ENCODE data around the gene FBXO42. TPM values are rescaled to one million over a fixed set of nuclear protein-coding genes. Genes with fewer than 3 reads are reported as not detected.

FBXO42 gene
- total and polyA plus RNA-seq, 9 of the 15 experiments (the other 6 are each of a cell fraction or from before 2014, with no cell fraction given) = 7.2 to 24.8 (median 17.4) TPM

DNA sequence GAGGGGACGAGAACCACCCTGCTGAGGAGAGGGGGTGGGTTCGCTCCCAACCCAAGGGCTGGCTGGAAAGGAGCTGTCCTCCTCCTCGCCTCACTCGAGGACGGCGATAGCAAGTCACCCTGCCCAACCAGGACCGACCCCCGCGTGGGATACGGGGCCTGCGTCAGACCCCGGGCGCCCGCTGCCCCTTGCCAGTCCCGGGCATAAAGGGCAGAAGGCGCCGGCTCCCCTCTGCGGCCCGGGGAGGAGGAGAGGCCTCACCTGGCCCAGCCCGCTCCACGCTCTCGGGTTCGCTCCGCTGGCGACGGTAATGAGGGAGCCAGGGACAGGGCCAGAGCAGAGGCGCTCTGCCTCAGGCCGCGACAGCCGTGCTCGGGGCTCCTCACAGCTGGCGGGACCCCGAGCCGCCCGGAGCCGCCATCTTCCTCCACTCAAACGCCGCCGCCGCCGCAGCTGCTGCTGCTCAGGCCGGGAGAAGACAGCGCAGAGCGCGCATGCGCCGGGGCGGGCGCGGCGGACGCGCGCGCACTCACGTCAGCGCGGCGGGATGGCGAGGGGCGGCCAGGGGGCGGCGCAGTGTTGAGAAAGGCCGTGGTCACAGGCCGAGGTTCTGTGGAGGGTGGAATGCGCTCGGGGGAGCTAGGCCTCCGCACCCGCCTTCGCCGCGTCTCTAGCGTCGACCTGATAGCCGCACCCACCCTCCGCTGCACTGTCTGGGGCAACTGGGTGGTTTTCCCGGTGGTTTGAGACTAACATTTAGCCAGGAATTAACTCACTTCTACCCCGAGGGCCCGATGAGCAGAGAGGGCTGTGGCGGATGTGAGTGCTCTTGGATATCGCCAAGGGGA lies at the start of gene FBXO42 (continued):
- TF ChIP-seq KDM5B (IDR thresholded peaks at IDR 0.05; ENCODE audit: insufficient replicate concordance, low read depth, low read length) (peak; percentile 87), TAF7 (tag; IDR thresholded peaks at IDR 0.05) (peak; percentile 86), HDAC1 (IDR thresholded peaks at IDR 0.05) (peak in 1 of 2 experiments; percentile 68; a peak in 1 of 4 replicates), CBX5 (IDR thresholded peaks at IDR 0.05; ENCODE audit: borderline replicate concordance, low read depth) (0 out of 2 replicates have a peak, but pooled peaks have one; percentile 54), NUFIP1 (IDR thresholded peaks at IDR 0.05; ENCODE audit: partially characterized antibody) (no peak), ZBTB17 (CRISPR knock-in tag; IDR thresholded peaks at IDR 0.05) (peak; percentile 70), SPI1 (IDR thresholded peaks at IDR 0.05; ENCODE audit: borderline replicate concordance, low read depth, low read length) (no peak), GTF2F1 (IDR thresholded peaks at IDR 0.05; ENCODE audit: low read depth, low read length) (peak; percentile 59; the same call in 1 of the 2 replicates), ZNF212 (CRISPR knock-in tag; IDR thresholded peaks at IDR 0.05) (0 out of 2 replicates have a peak, but pooled peaks have one; percentile 16), CHD1 (IDR thresholded peaks at IDR 0.05; ENCODE audit: low read length) (peak; percentile 86), ZNF79 (CRISPR knock-in tag; IDR thresholded peaks at IDR 0.05; ENCODE audit: low read depth) (0 out of 2 replicates have a peak, but pooled peaks have one; percentile 25), ELF4 (CRISPR knock-in tag; IDR thresholded peaks at IDR 0.05) (peak; percentile 76; the same call in 1 of the 2 replicates)
- TF ChIP-seq, protein P1, sequence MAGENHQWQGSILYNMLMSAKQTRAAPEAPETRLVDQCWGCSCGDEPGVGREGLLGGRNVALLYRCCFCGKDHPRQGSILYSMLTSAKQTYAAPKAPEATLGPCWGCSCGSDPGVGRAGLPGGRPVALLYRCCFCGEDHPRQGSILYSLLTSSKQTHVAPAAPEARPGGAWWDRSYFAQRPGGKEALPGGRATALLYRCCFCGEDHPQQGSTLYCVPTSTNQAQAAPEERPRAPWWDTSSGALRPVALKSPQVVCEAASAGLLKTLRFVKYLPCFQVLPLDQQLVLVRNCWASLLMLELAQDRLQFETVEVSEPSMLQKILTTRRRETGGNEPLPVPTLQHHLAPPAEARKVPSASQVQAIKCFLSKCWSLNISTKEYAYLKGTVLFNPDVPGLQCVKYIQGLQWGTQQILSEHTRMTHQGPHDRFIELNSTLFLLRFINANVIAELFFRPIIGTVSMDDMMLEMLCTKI (IDR thresholded peaks at IDR 0.05; ENCODE audit: partially characterized antibody) = no peak
- TF ChIP-seq, protein P2, sequence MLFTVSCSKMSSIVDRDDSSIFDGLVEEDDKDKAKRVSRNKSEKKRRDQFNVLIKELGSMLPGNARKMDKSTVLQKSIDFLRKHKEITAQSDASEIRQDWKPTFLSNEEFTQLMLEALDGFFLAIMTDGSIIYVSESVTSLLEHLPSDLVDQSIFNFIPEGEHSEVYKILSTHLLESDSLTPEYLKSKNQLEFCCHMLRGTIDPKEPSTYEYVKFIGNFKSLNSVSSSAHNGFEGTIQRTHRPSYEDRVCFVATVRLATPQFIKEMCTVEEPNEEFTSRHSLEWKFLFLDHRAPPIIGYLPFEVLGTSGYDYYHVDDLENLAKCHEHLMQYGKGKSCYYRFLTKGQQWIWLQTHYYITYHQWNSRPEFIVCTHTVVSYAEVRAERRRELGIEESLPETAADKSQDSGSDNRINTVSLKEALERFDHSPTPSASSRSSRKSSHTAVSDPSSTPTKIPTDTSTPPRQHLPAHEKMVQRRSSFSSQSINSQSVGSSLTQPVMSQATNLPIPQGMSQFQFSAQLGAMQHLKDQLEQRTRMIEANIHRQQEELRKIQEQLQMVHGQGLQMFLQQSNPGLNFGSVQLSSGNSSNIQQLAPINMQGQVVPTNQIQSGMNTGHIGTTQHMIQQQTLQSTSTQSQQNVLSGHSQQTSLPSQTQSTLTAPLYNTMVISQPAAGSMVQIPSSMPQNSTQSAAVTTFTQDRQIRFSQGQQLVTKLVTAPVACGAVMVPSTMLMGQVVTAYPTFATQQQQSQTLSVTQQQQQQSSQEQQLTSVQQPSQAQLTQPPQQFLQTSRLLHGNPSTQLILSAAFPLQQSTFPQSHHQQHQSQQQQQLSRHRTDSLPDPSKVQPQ (CRISPR knock-in tag; IDR thresholded peaks at IDR 0.05; ENCODE audit: borderline replicate concordance) = no peak
- TF ChIP-seq, protein P3, sequence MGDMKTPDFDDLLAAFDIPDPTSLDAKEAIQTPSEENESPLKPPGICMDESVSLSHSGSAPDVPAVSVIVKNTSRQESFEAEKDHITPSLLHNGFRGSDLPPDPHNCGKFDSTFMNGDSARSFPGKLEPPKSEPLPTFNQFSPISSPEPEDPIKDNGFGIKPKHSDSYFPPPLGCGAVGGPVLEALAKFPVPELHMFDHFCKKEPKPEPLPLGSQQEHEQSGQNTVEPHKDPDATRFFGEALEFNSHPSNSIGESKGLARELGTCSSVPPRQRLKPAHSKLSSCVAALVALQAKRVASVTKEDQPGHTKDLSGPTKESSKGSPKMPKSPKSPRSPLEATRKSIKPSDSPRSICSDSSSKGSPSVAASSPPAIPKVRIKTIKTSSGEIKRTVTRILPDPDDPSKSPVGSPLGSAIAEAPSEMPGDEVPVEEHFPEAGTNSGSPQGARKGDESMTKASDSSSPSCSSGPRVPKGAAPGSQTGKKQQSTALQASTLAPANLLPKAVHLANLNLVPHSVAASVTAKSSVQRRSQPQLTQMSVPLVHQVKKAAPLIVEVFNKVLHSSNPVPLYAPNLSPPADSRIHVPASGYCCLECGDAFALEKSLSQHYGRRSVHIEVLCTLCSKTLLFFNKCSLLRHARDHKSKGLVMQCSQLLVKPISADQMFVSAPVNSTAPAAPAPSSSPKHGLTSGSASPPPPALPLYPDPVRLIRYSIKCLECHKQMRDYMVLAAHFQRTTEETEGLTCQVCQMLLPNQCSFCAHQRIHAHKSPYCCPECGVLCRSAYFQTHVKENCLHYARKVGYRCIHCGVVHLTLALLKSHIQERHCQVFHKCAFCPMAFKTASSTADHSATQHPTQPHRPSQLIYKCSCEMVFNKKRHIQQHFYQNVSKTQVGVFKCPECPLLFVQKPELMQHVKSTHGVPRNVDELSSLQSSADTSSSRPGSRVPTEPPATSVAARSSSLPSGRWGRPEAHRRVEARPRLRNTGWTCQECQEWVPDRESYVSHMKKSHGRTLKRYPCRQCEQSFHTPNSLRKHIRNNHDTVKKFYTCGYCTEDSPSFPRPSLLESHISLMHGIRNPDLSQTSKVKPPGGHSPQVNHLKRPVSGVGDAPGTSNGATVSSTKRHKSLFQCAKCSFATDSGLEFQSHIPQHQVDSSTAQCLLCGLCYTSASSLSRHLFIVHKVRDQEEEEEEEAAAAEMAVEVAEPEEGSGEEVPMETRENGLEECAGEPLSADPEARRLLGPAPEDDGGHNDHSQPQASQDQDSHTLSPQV (IDR thresholded peaks at IDR 0.05) = peak; percentile 95
- TF ChIP-seq, protein P4, sequence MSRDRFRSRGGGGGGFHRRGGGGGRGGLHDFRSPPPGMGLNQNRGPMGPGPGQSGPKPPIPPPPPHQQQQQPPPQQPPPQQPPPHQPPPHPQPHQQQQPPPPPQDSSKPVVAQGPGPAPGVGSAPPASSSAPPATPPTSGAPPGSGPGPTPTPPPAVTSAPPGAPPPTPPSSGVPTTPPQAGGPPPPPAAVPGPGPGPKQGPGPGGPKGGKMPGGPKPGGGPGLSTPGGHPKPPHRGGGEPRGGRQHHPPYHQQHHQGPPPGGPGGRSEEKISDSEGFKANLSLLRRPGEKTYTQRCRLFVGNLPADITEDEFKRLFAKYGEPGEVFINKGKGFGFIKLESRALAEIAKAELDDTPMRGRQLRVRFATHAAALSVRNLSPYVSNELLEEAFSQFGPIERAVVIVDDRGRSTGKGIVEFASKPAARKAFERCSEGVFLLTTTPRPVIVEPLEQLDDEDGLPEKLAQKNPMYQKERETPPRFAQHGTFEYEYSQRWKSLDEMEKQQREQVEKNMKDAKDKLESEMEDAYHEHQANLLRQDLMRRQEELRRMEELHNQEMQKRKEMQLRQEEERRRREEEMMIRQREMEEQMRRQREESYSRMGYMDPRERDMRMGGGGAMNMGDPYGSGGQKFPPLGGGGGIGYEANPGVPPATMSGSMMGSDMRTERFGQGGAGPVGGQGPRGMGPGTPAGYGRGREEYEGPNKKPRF (IDR thresholded peaks at IDR 0.05; ENCODE audit: low read depth, low read length) = no peak

Measured in K562 (cell line).